Lung microvascular endothelial cell (primary cell): ENCODE results near the gene EPHB2. TPM values are rescaled to one million over a fixed set of nuclear protein-coding genes. Genes with fewer than 3 reads are reported as not detected.
A peak's percentile ranks its signal among the peaks of the same experiment; 100 is the strongest.

Source experiments
- DNase-seq, 2 donors: peaks; one replicate each; pipeline versions ENCODE4 v3.0.0 to v3.0.0-alpha.2; 2010; ENCODE audit warnings: low read depth in 2 of 2
- total RNA-seq: library from RNA; depleted of rRNA; stranded (reverse); fragments of >200 nt; gene quantifications from 2 replicates; pipeline ENCODE4 v1.2.1, GENCODE V29; 2014

The EPHB2 gene
- total RNA-seq, 1 donor from 2014 or later, result 18.7 TPM

GRCh38 chr1:22854688-22855565 is 144.3 kb downstream of the EPHB2 start:
- DNase-seq, result no peak

GRCh38 chr1:22855668-22856606 is 145.3 kb downstream of the EPHB2 start:
- no peak for DNase-seq

GRCh38 chr1:22857661-22858060 is 147.0 kb downstream of the EPHB2 start:
- DNase-seq, result no peak

GRCh38 chr1:22860414-22860800 is 149.8 kb downstream of the EPHB2 start:
- no peak for DNase-seq

GRCh38 chr1:22860883-22861385 is 150.3 kb downstream of the EPHB2 start:
- no peak for DNase-seq

- DNase-seq, result peak; percentile 67 to 72
Observed at GRCh38 chr1:22861764-22862440, 151.3 kb downstream of the EPHB2 start.

GRCh38 chr1:22862752-22863151 is 152.1 kb downstream of the EPHB2 start:
- no peak for DNase-seq

- no peak for DNase-seq
Observed at GRCh38 chr1:22863766-22864165, 153.1 kb downstream of the EPHB2 start.

- DNase-seq, result no peak
Observed at GRCh38 chr1:22864886-22865285, 154.2 kb downstream of the EPHB2 start.

- DNase-seq, result no peak
Observed at GRCh38 chr1:22865736-22866135, 155.1 kb downstream of the EPHB2 start.

- DNase-seq, result no peak
Observed at GRCh38 chr1:22866868-22867267, 156.2 kb downstream of the EPHB2 start.

- no peak for DNase-seq
Observed at GRCh38 chr1:22868331-22868730, 157.7 kb downstream of the EPHB2 start.

GRCh38 chr1:22869325-22869724 is 158.7 kb downstream of the EPHB2 start:
- DNase-seq, result no peak

- peak in 1 of 2 donors; percentile 25 for DNase-seq
Observed at GRCh38 chr1:22870201-22870871, 159.7 kb downstream of the EPHB2 start.

- DNase-seq, result no peak
Observed at GRCh38 chr1:22872981-22873664, 162.5 kb downstream of the EPHB2 start.

- DNase-seq, result no peak
Observed at GRCh38 chr1:22874785-22875184, 164.1 kb downstream of the EPHB2 start.

GRCh38 chr1:22875241-22875640 is 164.6 kb downstream of the EPHB2 start:
- DNase-seq, result no peak

- no peak for DNase-seq
Observed at GRCh38 chr1:22875841-22876240, 165.2 kb downstream of the EPHB2 start.

- peak; percentile 76 to 86 for DNase-seq
Observed at GRCh38 chr1:22876359-22877111, 165.9 kb downstream of the EPHB2 start.
